ENCODE results near the gene GTF3C2.

DNA sequence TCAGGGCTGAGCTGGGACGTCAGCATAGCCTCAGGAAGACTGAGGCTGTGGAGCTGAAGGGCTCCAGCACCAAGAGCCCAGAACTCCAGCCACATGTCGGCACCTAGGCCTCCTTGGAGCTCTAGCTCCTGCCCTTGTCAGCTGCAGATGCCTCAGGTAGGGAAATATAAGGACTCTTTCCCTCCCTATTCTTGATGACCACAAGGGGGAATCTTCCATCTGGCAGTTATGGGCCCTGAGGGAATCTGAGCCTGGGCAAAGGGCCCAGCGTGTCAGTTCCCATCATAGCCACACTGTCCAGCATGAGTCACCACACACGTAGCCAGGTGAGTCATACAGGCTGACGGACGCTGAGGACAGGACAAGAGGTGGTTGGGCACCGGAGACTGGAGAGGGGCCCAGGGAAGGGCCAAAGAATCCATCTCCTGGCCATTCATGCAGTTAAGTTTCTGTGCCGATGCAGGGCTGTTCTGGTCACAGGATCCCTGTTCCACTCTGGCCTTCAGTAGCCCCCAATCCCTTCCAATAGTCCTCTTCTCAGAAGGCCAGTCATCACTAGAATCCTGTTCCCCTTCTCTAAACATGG lies 35.5 kb downstream of the GTF3C2 start:
- TF ChIP-seq CTCF (IDR thresholded peaks at IDR 0.05): peak; percentile 36 to 58 (median 55)
- peak; percentile 88 to 90 for TF ChIP-seq POLR2AphosphoS5 (IDR thresholded peaks at IDR 0.05)
- TF ChIP-seq POLR2A (IDR thresholded peaks at IDR 0.05; ENCODE audit: low read depth): peak; percentile 21

Data from esophagus muscularis mucosa (tissue), 3 donors.